Spleen (tissue), 7 donors: ENCODE measurements around the gene PLAC8L1.
"Not testable (repeated sequence)": the region's sequence is repeated elsewhere in the genome, so short reads cannot be mapped to it uniquely, and the experiment has no call there.

Source experiments
- CTCF ChIP-seq, 11 experiments: fragments of 200-600 bp in 7 of 11; fragments of 450-650 bp in 4 of 11; sonication (generic) in 4 of 11; IDR thresholded peaks in 8 of 11; conservative IDR thresholded peaks in 3 of 11; 1 replicate in 7 of 11; 2 replicates in 4 of 11; pipeline versions ENCODE4 v1.4.0 to v1.8.0; 2016 to 2021; ENCODE audit warnings: antibody characterized with exemption in 11 of 11, inconsistent platforms in 4 of 11, mild to moderate bottlenecking in 1 of 11
- POLR2A ChIP-seq, 3 donors: fragments of 450-650 bp; IDR thresholded peaks; one replicate each; pipeline ENCODE4 v1.5.1; 2017; ENCODE audit warnings: antibody characterized with exemption in 3 of 3, mild to moderate bottlenecking in 1 of 3
- POLR2AphosphoS5 ChIP-seq, 3 donors: sonication (generic); formaldehyde crosslinking; IDR thresholded peaks; one replicate each; pipeline ENCODE4 v1.5.1; 2017; ENCODE audit warnings: antibody characterized with exemption in 3 of 3
- donor health status: DM: no; HTN: no; CAD: no; lungs with moderate emphysema.
- donor health status: DM: no; HTN: no; CAD: no.
- donor health status: DM: no; HTN: no; CAD: no.

- not testable (repeated sequence) for TF ChIP-seq POLR2AphosphoS5 (IDR thresholded peaks at IDR 0.05); CTCF (IDR thresholded peaks at IDR 0.05 in 8 of 11, conservative IDR thresholded peaks at IDR 0.05 in 3 of 11); POLR2A (IDR thresholded peaks at IDR 0.05)
Measured at GRCh38 chr5:146108870-146109269, 3.5 kb upstream of the PLAC8L1 start.
